MCF 10A (cell line): Measurements from ENCODE around the gene OSGEPL1. TPM values are rescaled to one million over a fixed set of nuclear protein-coding genes. Genes with fewer than 3 reads are reported as not detected.

Experiments
- BruUV-seq: library from RNA; stranded (reverse); fragments of 400-500 nt; replicated peaks from 2 replicates; lab custom pipeline; 2021; lab: Mats Ljungman, UMichigan
- CTCF ChIA-PET: fragments of 300-600 bp; sonication (Branson Sonifier 250); formaldehyde crosslinking; extraction: SDS; loops from one replicate; lab custom pipeline; 2021; ENCODE audit warnings: antibody characterized with exemption, inconsistent platforms; lab: Yijun Ruan, JAX
- POLR2A ChIA-PET: fragments of 300-600, 350-650 bp; sonication (Branson Sonifier 250); formaldehyde crosslinking; extraction: SDS; loops from one replicate; lab custom pipeline; 2020; ENCODE audit warnings: antibody characterized with exemption, inconsistent platforms; lab: Yijun Ruan, JAX
- DNase-seq: peaks from one replicate; pipeline ENCODE4 v3.0.0-alpha.2; 2018; ENCODE audit not compliant: unreplicated experiment
- H3K27ac Mint-ChIP-seq: one replicate; pipeline ENCODE4 v1.8.0; 2022; ENCODE audit warnings: mild to moderate bottlenecking, low read depth, mixed read lengths; ENCODE audit not compliant: unreplicated experiment
- H3K27me3 Mint-ChIP-seq: one replicate; pipeline ENCODE4 v1.8.0; 2022; ENCODE audit warnings: mixed read lengths; ENCODE audit not compliant: insufficient read depth, unreplicated experiment
- H3K36me3 Mint-ChIP-seq: one replicate; pipeline ENCODE4 v1.8.0; 2022; ENCODE audit warnings: mild to moderate bottlenecking, moderate library complexity, mixed read lengths; ENCODE audit not compliant: insufficient read depth, unreplicated experiment
- H3K4me1 Mint-ChIP-seq: one replicate; pipeline ENCODE4 v1.8.0; 2022; ENCODE audit warnings: mixed read lengths; ENCODE audit not compliant: insufficient read depth, unreplicated experiment
- H3K4me3 Mint-ChIP-seq: one replicate; pipeline ENCODE4 v1.8.0; 2022; ENCODE audit warnings: mild to moderate bottlenecking, moderate library complexity, mixed read lengths; ENCODE audit not compliant: unreplicated experiment
- H3K9me3 Mint-ChIP-seq: one replicate; pipeline ENCODE4 v1.8.0; 2022; ENCODE audit warnings: mixed read lengths; ENCODE audit not compliant: unreplicated experiment
- CTCF ChIP-seq: fragments of 200-600 bp; IDR thresholded peaks from one replicate; pipeline ENCODE4 v1.8.0; 2022; ENCODE audit warnings: antibody characterized with exemption, mild to moderate bottlenecking; ENCODE audit not compliant: unreplicated experiment
- intact Hi-C: fragments of 100-400 bp; cut with micrococcal nuclease; formaldehyde crosslinking; loops from 2 replicates; pipeline ENCODE4 v1.14.1; 2022
- total RNA-seq: library from RNA; stranded (reverse); gene quantifications from 2 replicates; pipeline ENCODE4 v1.2.3, GENCODE V29; 2022

OSGEPL1 gene
- total RNA-seq, 1 experiment from 2014 or later, result 5.1 TPM

GRCh38 chr2:189794310-189794709, 31.7 kb upstream of the OSGEPL1 start:
- ChIA-PET CTCF (interaction anchor here (0.7 to 1.0 kb wide), 3 partner anchors 10 to 907 kb away, joined by 3 to 4 read pairs (median 3); no protein-coding TSS in a partner anchor), POLR2A (interaction anchor here (0.7 kb wide), 1 partner anchor 1249 kb away, joined by 3 read pairs; no protein-coding TSS in a partner anchor)
- Mint-ChIP-seq H3K36me3 (peaks cover 50% of the 10 kb centered on the region), H3K4me3 (no peak overlapping the region), H3K27ac (no peak overlapping the region), H3K9me3 (no peaks in the 10 kb centered on the region), H3K27me3 (no peaks in the 10 kb centered on the region), H3K4me1 (peaks cover 23% of the 10 kb centered on the region)
- no peak for TF ChIP-seq CTCF
- no TSS peak for BruUV-seq
- DNase-seq, result no peak
- intact Hi-C loops, result loop anchor here (10.0 kb wide), 1 partner anchor 140 kb away; no protein-coding TSS in a partner anchor

- Mint-ChIP-seq H3K4me3 (peak overlapping the region; percentile 60), H3K9me3 (no peaks in the 10 kb centered on the region), H3K27me3 (no peaks in the 10 kb centered on the region), H3K27ac (peak overlapping the region; percentile 25), H3K36me3 (peaks cover 44% of the 10 kb centered on the region), H3K4me1 (peaks cover 17% of the 10 kb centered on the region)
- no TSS peak for BruUV-seq
- intact Hi-C loops, result loop anchor here (10.0 kb wide), 1 partner anchor 143 kb away; no protein-coding TSS in a partner anchor
- ChIA-PET CTCF (interaction anchor here (0.9 kb wide), 1 partner anchor 280 kb away, joined by 4 read pairs; no protein-coding TSS in a partner anchor), POLR2A (interaction anchor here (0.7 to 2.5 kb wide), 2 partner anchors 28 to 281 kb away, joined by 3 to 11 read pairs; partner anchors contain the start of gene OSGEPL1)
- peak; percentile 35 for DNase-seq
- no peak for TF ChIP-seq CTCF
Measured at GRCh38 chr2:189791338-189792042, 28.9 kb upstream of the OSGEPL1 start.

- no peaks in the 10 kb centered on the region for H3K27me3 Mint-ChIP-seq
- peak within 1 kb of the TSS; percentile 90 for H3K4me3 Mint-ChIP-seq
- ChIA-PET POLR2A (interaction anchor here (0.6 to 8.2 kb wide), 14 partner anchors 10 to 1485 kb away, joined by 3 to 86 read pairs (median 4); partner anchors contain the start of genes ASNSD1 and OSGEPL1), CTCF (interaction anchor here (0.8 to 2.1 kb wide), 4 partner anchors 11 to 32 kb away, joined by 3 to 6 read pairs (median 4); partner anchors contain the start of gene OSGEPL1)
- peaks cover 41% of the 10 kb centered on the region for H3K4me1 Mint-ChIP-seq
- no peaks in the 10 kb centered on the region for H3K9me3 Mint-ChIP-seq
- peak; percentile 94 for DNase-seq
- peak within 1 kb of the TSS; percentile 73 for H3K27ac Mint-ChIP-seq
- BruUV-seq, result TSS peak; percentile 68
- intact Hi-C loops, result loop anchor here (5.0 kb wide), 1 partner anchor 122 kb away; the partner anchor contains the start of gene ASNSD1
- TF ChIP-seq CTCF, result no peak
- H3K36me3 Mint-ChIP-seq, result peaks cover 54% of the 10 kb centered on the region
Measured at GRCh38 chr2:189783927-189784867, 21.6 kb upstream of the OSGEPL1 start, which contains the start of the genes ORMDL1 and PMS1. Gene ORMDL1, minus strand, starts transcription at chr2:189784339. Its CDS starts 1,744 bp downstream, at chr2:189782595. Gene PMS1, plus strand, starts transcription at chr2:189784450. Its CDS starts 7,360 bp downstream, at chr2:189791810.
